GM21526 (cell line): Measurements from ENCODE around the gene GNG3.

Source experiments
- ATAC-seq: cut with Tn5 transposase; IDR thresholded peaks from one replicate; pipeline ENCODE4 v1.9.1; 2021; ENCODE audit warnings: moderate library complexity; ENCODE audit not compliant: unreplicated experiment, low FRiP score

GNG3 gene

DNA sequence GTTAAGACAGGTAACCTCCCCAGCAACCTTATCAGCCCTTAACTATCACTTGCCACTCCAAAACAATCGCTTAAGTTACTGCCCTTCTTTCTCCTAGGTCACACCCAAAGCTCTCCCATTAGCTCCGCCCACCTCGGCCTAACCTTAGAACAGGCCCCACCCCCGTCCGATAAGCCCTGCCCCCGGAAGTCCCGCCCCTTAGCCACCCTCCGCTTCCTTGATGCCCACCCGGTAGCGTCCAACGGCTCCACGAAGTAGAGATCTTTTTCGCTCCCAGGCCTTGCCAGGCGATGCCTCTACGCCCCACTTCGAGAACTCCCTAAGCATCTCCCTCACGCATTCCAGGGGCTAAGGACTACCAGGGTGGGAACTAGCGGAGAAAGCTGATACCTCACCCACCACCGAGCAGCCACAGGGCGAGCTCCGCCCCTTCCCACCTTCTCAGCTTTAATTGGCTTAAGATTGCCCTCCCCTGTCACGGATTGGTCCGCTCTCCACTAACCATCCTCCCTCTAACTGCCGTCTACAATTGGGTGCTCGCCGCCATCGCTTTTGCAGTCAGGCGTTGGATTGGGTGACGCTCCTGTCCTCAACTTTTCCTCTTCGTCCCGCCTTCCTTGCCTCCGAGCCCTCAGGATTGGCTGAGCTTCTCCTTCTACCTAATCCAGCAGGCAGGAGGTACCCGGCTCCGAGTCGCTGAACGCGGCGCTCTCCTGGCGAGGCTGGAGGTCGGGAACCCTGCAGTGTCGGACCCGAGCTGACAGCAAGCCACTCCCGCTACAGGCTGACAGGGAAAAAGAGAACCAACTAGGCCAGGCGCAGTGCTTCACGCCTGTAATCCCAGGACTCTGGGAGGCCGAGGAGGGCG, 46.5 kb downstream of the GNG3 start, which contains the start of gene ZBTB3:
Gene ZBTB3 (minus strand): TSS at position 425 of the 868 bp plus-strand sequence. CDS start 496 bp downstream, outside the sequence.
- peak; percentile 86 for ATAC-seq

GRCh38 chr11:62755086-62755615, 47.7 kb downstream of the GNG3 start:
- no peak for ATAC-seq

- no peak for ATAC-seq
These were observed 50.6 kb downstream of the GNG3 start for GRCh38 chr11:62757846-62758788.
